ENCODE data around the gene AKT2. TPM values are rescaled to one million over a fixed set of nuclear protein-coding genes. Genes with fewer than 3 reads are reported as not detected.

Gene AKT2
- total and polyA plus RNA-seq, 10 of the 15 experiments (the other 5 are each of a cell fraction or from before 2014, with no cell fraction given) = 1.0 to 185 (median 71.5) TPM

DNA sequence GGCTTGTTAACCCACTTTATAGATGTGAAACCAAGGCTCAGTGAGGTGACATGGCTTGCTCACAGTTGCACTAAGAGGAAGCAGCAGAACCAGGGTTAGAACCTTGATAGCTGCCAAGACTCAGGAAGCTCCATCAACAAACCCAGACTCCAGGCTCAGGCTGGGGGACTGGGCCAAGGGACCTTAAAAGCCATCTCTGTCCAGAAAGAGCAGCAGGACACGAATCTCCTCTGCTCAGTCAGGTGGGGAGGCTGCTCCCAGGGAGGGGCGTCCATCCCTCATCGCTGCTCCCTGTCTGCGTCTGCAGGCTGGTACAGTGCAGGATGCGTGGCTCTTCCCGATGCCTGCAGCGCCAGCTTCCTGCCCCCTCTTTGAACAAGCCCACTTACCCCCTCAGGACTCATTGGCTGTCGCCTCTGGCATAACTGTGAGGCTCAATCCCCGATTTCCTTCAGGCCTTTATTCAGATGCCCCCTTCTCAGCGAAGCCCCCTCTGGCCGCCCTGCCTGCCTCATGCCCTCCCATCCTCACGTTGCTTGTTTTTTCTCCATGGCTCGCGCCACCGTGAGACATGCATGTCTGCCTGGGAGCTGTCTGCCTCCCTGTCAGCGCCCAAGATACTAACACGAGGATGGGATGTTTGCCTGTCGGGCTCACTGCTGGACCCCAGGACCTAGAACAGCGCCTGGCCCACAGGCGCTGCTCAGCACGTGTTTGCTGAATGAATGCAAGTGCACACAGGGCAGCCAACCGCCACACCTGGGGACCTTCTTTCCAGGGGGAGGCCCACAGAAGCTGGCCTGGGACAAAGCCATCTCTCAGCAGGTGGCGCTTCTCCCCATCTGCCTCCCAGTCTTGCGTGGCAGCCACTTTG lies 21.5 kb downstream of the AKT2 start:
- DNase-seq (ENCODE audit: low read depth, low spot score) (no peak), ATAC-seq (no peak), FAIRE-seq (no peak)
- in situ Hi-C loops (cut with MboI) (no loop called here), intact Hi-C loops (cut with micrococcal nuclease; ENCODE audit: unreplicated experiment) (no loop called here)
- H3K9me3 ChIP-seq (replicated peaks; ENCODE audit: control insufficient read depth, insufficient read depth, low read length) = no peaks in the 10 kb centered on the region; the same call in 2 of the 3 replicates
- ChIA-PET SMC1A (ENCODE audit: uncharacterized antibody, unreplicated experiment) (interaction anchor here (0.7 kb wide), 1 partner anchor 269 kb away, joined by 3 read pairs; no protein-coding TSS in a partner anchor), POLR2A (no interaction called here), CTCF (no interaction called here), RAD21 (ENCODE audit: unreplicated experiment) (no interaction called here)
- no peak overlapping the region for H3K9ac ChIP-seq (ENCODE audit: control insufficient read depth, insufficient read depth, low read length)
- H3K4me2 ChIP-seq (ENCODE audit: control insufficient read depth, insufficient read depth) = no peak overlapping the region
- H3K27ac ChIP-seq (ENCODE audit: control insufficient read depth, insufficient read depth) = no peak overlapping the region
- 94% methylated on average over 24 of the region's 24 CpGs for WGBS (ENCODE audit: insufficient coverage, insufficient replicate concordance, low lambda C conversion rate, missing lambda C conversion rate)
- peaks cover 16% of the 10 kb centered on the region for H3K79me2 ChIP-seq (ENCODE audit: control insufficient read depth, insufficient read depth, low read length)
- peaks cover 23 to 25% of the 10 kb centered on the region in 2 experiments for H3K36me3 ChIP-seq (ENCODE audit: control insufficient read depth in 2 of 2, insufficient read depth in 2 of 2, low read length in 1 of 2)
- no peaks in the 10 kb centered on the region; the same call in 1 of the 2 replicates for H4K20me1 ChIP-seq (ENCODE audit: control insufficient read depth, insufficient read depth)
- H2AFZ ChIP-seq (ENCODE audit: control insufficient read depth, low read depth, low read length) = no peak overlapping the region
- H3K27me3 ChIP-seq (replicated peaks in 1 of 2; ENCODE audit: control insufficient read depth in 2 of 2, insufficient read depth in 2 of 2, low read length in 1 of 2) = no peaks in the 10 kb centered on the region
- no peak overlapping the region for H3K4me3 ChIP-seq
- BruUV-seq (replicated peaks) = no TSS peak
- H3K4me1 ChIP-seq (ENCODE audit: control insufficient read depth, insufficient read depth, low read length) = peaks cover 6% of the 10 kb centered on the region; the same call in 1 of the 2 replicates
- TF ChIP-seq, protein P1, sequence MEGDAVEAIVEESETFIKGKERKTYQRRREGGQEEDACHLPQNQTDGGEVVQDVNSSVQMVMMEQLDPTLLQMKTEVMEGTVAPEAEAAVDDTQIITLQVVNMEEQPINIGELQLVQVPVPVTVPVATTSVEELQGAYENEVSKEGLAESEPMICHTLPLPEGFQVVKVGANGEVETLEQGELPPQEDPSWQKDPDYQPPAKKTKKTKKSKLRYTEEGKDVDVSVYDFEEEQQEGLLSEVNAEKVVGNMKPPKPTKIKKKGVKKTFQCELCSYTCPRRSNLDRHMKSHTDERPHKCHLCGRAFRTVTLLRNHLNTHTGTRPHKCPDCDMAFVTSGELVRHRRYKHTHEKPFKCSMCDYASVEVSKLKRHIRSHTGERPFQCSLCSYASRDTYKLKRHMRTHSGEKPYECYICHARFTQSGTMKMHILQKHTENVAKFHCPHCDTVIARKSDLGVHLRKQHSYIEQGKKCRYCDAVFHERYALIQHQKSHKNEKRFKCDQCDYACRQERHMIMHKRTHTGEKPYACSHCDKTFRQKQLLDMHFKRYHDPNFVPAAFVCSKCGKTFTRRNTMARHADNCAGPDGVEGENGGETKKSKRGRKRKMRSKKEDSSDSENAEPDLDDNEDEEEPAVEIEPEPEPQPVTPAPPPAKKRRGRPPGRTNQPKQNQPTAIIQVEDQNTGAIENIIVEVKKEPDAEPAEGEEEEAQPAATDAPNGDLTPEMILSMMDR (IDR thresholded peaks at IDR 0.05 in 2 of 3, conservative IDR thresholded peaks at IDR 0.05 in 1 of 3; ENCODE audit: control insufficient read depth in 2 of 3, extremely low read depth in 1 of 3, insufficient read depth in 1 of 3, low read depth in 3 of 3, low read length in 3 of 3) = no peak
- TF ChIP-seq NFYA (IDR thresholded peaks at IDR 0.05; ENCODE audit: borderline replicate concordance, low read depth, low read length) = no peak
- TF ChIP-seq, protein P2, sequence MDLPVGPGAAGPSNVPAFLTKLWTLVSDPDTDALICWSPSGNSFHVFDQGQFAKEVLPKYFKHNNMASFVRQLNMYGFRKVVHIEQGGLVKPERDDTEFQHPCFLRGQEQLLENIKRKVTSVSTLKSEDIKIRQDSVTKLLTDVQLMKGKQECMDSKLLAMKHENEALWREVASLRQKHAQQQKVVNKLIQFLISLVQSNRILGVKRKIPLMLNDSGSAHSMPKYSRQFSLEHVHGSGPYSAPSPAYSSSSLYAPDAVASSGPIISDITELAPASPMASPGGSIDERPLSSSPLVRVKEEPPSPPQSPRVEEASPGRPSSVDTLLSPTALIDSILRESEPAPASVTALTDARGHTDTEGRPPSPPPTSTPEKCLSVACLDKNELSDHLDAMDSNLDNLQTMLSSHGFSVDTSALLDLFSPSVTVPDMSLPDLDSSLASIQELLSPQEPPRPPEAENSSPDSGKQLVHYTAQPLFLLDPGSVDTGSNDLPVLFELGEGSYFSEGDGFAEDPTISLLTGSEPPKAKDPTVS (IDR thresholded peaks at IDR 0.05; ENCODE audit: low read depth, low read length) = no peak
- TF ChIP-seq, protein P3, sequence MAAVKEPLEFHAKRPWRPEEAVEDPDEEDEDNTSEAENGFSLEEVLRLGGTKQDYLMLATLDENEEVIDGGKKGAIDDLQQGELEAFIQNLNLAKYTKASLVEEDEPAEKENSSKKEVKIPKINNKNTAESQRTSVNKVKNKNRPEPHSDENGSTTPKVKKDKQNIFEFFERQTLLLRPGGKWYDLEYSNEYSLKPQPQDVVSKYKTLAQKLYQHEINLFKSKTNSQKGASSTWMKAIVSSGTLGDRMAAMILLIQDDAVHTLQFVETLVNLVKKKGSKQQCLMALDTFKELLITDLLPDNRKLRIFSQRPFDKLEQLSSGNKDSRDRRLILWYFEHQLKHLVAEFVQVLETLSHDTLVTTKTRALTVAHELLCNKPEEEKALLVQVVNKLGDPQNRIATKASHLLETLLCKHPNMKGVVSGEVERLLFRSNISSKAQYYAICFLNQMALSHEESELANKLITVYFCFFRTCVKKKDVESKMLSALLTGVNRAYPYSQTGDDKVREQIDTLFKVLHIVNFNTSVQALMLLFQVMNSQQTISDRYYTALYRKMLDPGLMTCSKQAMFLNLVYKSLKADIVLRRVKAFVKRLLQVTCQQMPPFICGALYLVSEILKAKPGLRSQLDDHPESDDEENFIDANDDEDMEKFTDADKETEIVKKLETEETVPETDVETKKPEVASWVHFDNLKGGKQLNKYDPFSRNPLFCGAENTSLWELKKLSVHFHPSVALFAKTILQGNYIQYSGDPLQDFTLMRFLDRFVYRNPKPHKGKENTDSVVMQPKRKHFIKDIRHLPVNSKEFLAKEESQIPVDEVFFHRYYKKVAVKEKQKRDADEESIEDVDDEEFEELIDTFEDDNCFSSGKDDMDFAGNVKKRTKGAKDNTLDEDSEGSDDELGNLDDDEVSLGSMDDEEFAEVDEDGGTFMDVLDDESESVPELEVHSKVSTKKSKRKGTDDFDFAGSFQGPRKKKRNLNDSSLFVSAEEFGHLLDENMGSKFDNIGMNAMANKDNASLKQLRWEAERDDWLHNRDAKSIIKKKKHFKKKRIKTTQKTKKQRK (IDR thresholded peaks at IDR 0.05; ENCODE audit: low read depth, low read length) = no peak
- no peak for TF ChIP-seq EZH2 (IDR thresholded peaks at IDR 0.05; ENCODE audit: borderline replicate concordance, control insufficient read depth, low read depth, low read length)
- TF ChIP-seq, protein P4, sequence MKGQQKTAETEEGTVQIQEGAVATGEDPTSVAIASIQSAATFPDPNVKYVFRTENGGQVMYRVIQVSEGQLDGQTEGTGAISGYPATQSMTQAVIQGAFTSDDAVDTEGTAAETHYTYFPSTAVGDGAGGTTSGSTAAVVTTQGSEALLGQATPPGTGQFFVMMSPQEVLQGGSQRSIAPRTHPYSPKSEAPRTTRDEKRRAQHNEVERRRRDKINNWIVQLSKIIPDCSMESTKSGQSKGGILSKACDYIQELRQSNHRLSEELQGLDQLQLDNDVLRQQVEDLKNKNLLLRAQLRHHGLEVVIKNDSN (IDR thresholded peaks at IDR 0.05; ENCODE audit: borderline replicate concordance, extremely low read length, insufficient read depth, low read depth, low read length) = no peak
- TF ChIP-seq FOXK2 (IDR thresholded peaks at IDR 0.05) = no peak
- no peak for TF ChIP-seq SMARCA5 (IDR thresholded peaks at IDR 0.05)

All from GM12878 (cell line).